Vagina (tissue), 2 donors: ENCODE results near the gene PTPRD.

Experiments
- CTCF ChIP-seq, 3 experiments: fragments of 450-650 bp in 2 of 3; fragments of 200-600 bp in 1 of 3; sonication (generic) in 1 of 3; IDR thresholded peaks; one replicate each; pipeline ENCODE4 v1.5.1; 2017 to 2019; ENCODE audit warnings: antibody characterized with exemption in 3 of 3, mild to moderate bottlenecking in 2 of 3, moderate library complexity in 2 of 3
- POLR2A ChIP-seq, 2 donors: fragments of 450-650 bp; IDR thresholded peaks; one replicate each; pipeline ENCODE4 v1.6.1; 2017; ENCODE audit warnings: antibody characterized with exemption in 2 of 2, mild to moderate bottlenecking in 2 of 2, moderate library complexity in 2 of 2

GRCh38 chr9:8709731-8710130 is 1903.1 kb downstream of the PTPRD start:
- TF ChIP-seq CTCF (IDR thresholded peaks at IDR 0.05) (no peak), POLR2A (IDR thresholded peaks at IDR 0.05) (no peak)
